Spleen (tissue), 11 donors: ENCODE data around the gene SEMA5B. TPM values are rescaled to one million over a fixed set of nuclear protein-coding genes. Genes with fewer than 3 reads are reported as not detected.

Source experiments
- DNase-seq: peaks from one replicate; pipeline ENCODE4 v3.0.0-alpha.2; 2020
- H3K27ac ChIP-seq, 8 donors: fragments of 200-600 bp; sonication (generic) in 7 of 8; 1 replicate in 4 of 8; 2 replicates in 4 of 8; pipeline versions ENCODE4 v1.5.0 to v1.8.0; 2016 to 2021; ENCODE audit warnings: inconsistent platforms in 4 of 8, mild to moderate bottlenecking in 4 of 8, moderate library complexity in 1 of 8
- H3K27me3 ChIP-seq, 7 donors: fragments of 200-600 bp; sonication (generic) in 6 of 7; replicated peaks in 1 of 7; 1 replicate in 4 of 7; 2 replicates in 3 of 7; pipeline versions ENCODE4 v1.5.0 to v1.8.0; 2016 to 2021; ENCODE audit warnings: inconsistent platforms in 3 of 7, mild to moderate bottlenecking in 1 of 7
- H3K36me3 ChIP-seq, 6 donors: fragments of 200-600 bp; sonication (generic) in 5 of 6; 1 replicate in 4 of 6; 2 replicates in 2 of 6; pipeline versions ENCODE4 v1.5.0 to v1.8.0; 2016 to 2021; ENCODE audit warnings: inconsistent platforms in 2 of 6
- H3K4me1 ChIP-seq, 6 donors: fragments of 200-600 bp; sonication (generic) in 5 of 6; 1 replicate in 3 of 6; 2 replicates in 3 of 6; pipeline versions ENCODE4 v1.5.0 to v1.8.0; 2016 to 2021; ENCODE audit warnings: inconsistent platforms in 3 of 6
- H3K4me3 ChIP-seq, 8 donors: fragments of 200-600 bp; sonication (generic) in 7 of 8; 1 replicate in 4 of 8; 2 replicates in 4 of 8; pipeline versions ENCODE4 v1.5.0 to v1.8.0; 2016 to 2021; ENCODE audit warnings: inconsistent platforms in 4 of 8, mild to moderate bottlenecking in 4 of 8, moderate library complexity in 2 of 8
- H3K9me3 ChIP-seq, 8 donors: fragments of 200-600 bp; sonication (generic) in 7 of 8; 1 replicate in 4 of 8; 2 replicates in 4 of 8; pipeline versions ENCODE4 v1.5.0 to v1.8.0; 2016 to 2021; ENCODE audit warnings: inconsistent platforms in 4 of 8
- CTCF ChIP-seq, 11 experiments: fragments of 200-600 bp in 7 of 11; fragments of 450-650 bp in 4 of 11; sonication (generic) in 4 of 11; IDR thresholded peaks in 8 of 11; conservative IDR thresholded peaks in 3 of 11; 1 replicate in 7 of 11; 2 replicates in 4 of 11; pipeline versions ENCODE4 v1.4.0 to v1.8.0; 2016 to 2021; ENCODE audit warnings: antibody characterized with exemption in 11 of 11, inconsistent platforms in 4 of 11, mild to moderate bottlenecking in 1 of 11
- POLR2A ChIP-seq, 3 donors: fragments of 450-650 bp; IDR thresholded peaks; one replicate each; pipeline ENCODE4 v1.5.1; 2017; ENCODE audit warnings: antibody characterized with exemption in 3 of 3, mild to moderate bottlenecking in 1 of 3
- POLR2AphosphoS5 ChIP-seq, 3 donors: sonication (generic); formaldehyde crosslinking; IDR thresholded peaks; one replicate each; pipeline ENCODE4 v1.5.1; 2017; ENCODE audit warnings: antibody characterized with exemption in 3 of 3
- WGBS, 5 donors: extraction: QIAGEN DNeasy Blood & Tissue Kit in 3 of 5; methylation state at CpG; one replicate each; pipeline versions ENCODE4 v1.1.5 to v1.1.7; 2013 to 2018; 5-methylcytosine and 5-hydroxymethylcytosine counted together
- intact Hi-C: fragments of 100-400 bp; cut with DNase I; formaldehyde crosslinking; loops from one replicate; pipeline ENCODE4 v1.15.0; 2023; ENCODE audit warnings: low total_unique reads
- polyA plus RNA-seq, 3 donors: library from polyadenylated mRNA; stranded (reverse); fragments of 200-250 nt; gene quantifications; one replicate each; pipeline ENCODE4 v1.2.1, GENCODE V29; 2013
- total RNA-seq, 7 donors: library from RNA; depleted of rRNA in 3 of 7; stranded (reverse); fragments of >200 nt in 3 of 7; fragmentation: NEBNext Ultra II Directional in 4 of 7; extraction: Animal tissue kit (Norgen Biotek cat#: 25700) in 4 of 7; gene quantifications; one replicate each; pipeline versions ENCODE4 v1.1.0 to v1.2.1, GENCODE V29; 2016 to 2021
- donor health status: healthy with polysubstance abuse.
- donor health status: DM: no; HTN: no; CAD: no; lungs with moderate emphysema.
- donor health status: DM: no; HTN: no; CAD: no.
- donor health status: Bipolar disorder and iron deficiency.
- donor health status: healthy.
- donor health status: DM: no; HTN: no; CAD: no.
- donor health status: DM: yes; HTN: yes; CAD: no.

The SEMA5B gene
- total and polyA plus RNA-seq, 10 donors = 0.09 to 0.63 (median 0.41) TPM; not detected in 3

DNA sequence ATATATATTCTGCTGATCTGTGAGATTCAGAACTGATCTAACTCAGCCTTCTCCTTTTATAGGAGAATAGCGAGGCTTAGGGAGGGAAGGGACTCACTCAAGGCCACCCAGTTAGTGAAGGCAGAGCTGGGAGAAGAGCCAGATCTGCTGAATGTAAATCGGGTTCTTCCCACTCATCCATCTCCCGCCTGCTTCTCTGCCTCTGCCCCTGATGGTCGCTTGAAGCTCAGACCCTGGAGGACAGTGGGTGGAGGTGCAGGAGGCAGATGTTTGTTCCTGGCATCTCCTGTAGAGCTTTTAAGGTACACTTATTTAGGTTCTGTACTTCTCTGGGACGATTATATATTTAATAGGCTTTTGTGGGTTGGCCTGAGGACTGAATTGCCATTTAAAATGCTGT lies 43.6 kb upstream of the SEMA5B start:
- Histone ChIP-seq H3K27me3 (peaks cover 0 to 5% (median 0%) of the 10 kb centered on the region in 7 donors), H3K36me3 (no peaks in the 10 kb centered on the region), H3K4me1 (peaks cover 3 to 62% (median 38%) of the 10 kb centered on the region in 6 donors), H3K4me3 (no peak overlapping the region), H3K9me3 (no peaks in the 10 kb centered on the region), H3K27ac (no peak overlapping the region)
- intact Hi-C loops = no loop called here
- no peak for TF ChIP-seq POLR2AphosphoS5 (IDR thresholded peaks at IDR 0.05)
- peak in 1 of 11 experiments; percentile 5 for TF ChIP-seq CTCF (IDR thresholded peaks at IDR 0.05 in 8 of 11, conservative IDR thresholded peaks at IDR 0.05 in 3 of 11)
- no peak for TF ChIP-seq POLR2A (IDR thresholded peaks at IDR 0.05)
- 46 to 73% (median 64%) methylated on average over 5 of the region's 5 CpGs for WGBS, 5 donors
- DNase-seq = no peak

GRCh38 chr3:123070510-123070909 lies 42.9 kb upstream of the SEMA5B start:
- H3K36me3 ChIP-seq = no peaks in the 10 kb centered on the region
- H3K9me3 ChIP-seq = no peaks in the 10 kb centered on the region
- H3K27ac ChIP-seq = no peak overlapping the region
- TF ChIP-seq POLR2AphosphoS5 (IDR thresholded peaks at IDR 0.05) = no peak
- no peak for TF ChIP-seq POLR2A (IDR thresholded peaks at IDR 0.05)
- no peak for TF ChIP-seq CTCF (IDR thresholded peaks at IDR 0.05 in 8 of 11, conservative IDR thresholded peaks at IDR 0.05 in 3 of 11)
- peaks cover 3 to 61% (median 36%) of the 10 kb centered on the region in 6 donors for H3K4me1 ChIP-seq
- intact Hi-C loops = no loop called here
- H3K4me3 ChIP-seq = no peak overlapping the region
- peaks cover 0 to 5% (median 0%) of the 10 kb centered on the region in 7 donors for H3K27me3 ChIP-seq
- DNase-seq = no peak
- 81 to 88% (median 87%) methylated on average over 7 to 8 of the region's 8 CpGs for WGBS, 5 donors

DNA sequence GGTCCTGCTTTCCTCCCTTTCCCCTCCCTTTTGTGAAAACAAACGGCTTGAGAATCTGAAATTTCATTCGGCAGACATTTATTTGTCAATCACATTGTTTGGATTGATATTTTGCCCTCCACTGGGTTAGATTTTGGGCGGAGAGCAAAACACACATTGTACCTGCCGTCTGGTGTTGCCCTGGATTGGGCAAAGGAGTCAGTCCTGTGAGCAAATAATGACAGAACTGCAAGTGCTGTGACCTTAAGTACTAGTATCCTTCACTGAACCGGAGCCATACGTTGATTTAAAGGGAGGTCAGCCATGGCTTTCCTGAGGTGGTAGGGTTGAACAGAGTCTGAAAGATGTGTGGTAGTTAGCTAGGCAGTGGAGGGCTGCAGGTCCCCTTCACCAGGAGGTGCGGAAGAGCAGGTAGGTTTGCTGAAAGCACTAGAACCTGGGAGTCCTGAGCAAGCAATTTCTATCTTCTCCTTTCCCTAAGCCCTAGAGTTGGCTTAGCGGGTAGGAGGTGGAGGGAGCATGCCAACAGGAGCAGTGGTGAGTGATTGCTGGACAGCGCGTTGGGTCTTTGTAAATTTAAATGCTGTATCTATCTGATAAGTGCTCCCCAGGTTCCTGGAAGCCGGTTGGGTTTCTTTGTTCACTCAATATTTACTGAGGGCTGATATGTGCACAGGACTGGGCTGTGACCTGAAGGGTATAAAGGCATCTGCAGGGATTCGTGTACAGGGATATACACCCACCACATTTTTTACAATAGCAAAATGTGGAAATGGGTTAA lies 41.2 kb upstream of the SEMA5B start:
- no peak for DNase-seq
- Histone ChIP-seq H3K27ac (peak overlapping the region in 1 of 8 donors; percentile 79), H3K4me3 (peak overlapping the region in 4 of 8 donors; percentile 71 to 94 (median 88)), H3K4me1 (peaks cover 3 to 61% (median 36%) of the 10 kb centered on the region in 6 donors), H3K36me3 (no peaks in the 10 kb centered on the region), H3K27me3 (peaks cover 0 to 5% (median 0%) of the 10 kb centered on the region in 7 donors), H3K9me3 (no peaks in the 10 kb centered on the region)
- TF ChIP-seq POLR2AphosphoS5 (IDR thresholded peaks at IDR 0.05) = no peak
- TF ChIP-seq POLR2A (IDR thresholded peaks at IDR 0.05) = no peak
- no peak for TF ChIP-seq CTCF (IDR thresholded peaks at IDR 0.05 in 8 of 11, conservative IDR thresholded peaks at IDR 0.05 in 3 of 11)
- WGBS, 5 donors = 81 to 89% (median 85%) methylated on average over 12 of the region's 12 CpGs
- intact Hi-C loops = no loop called here
